Heart left ventricle (tissue), 13 donors: ENCODE results near the gene BSND.

Experiments
- CTCF ChIP-seq, 12 donors: fragments of 200-600 bp; sonication (generic) in 4 of 12; IDR thresholded peaks; one replicate each; pipeline versions ENCODE4 v1.5.0 to v1.8.0; 2018 to 2022; ENCODE audit warnings: antibody characterized with exemption in 12 of 12, mild to moderate bottlenecking in 5 of 12
- POLR2A ChIP-seq, 2 donors: fragments of 450-650 bp; IDR thresholded peaks; one replicate each; pipeline ENCODE4 v1.6.1; 2017; ENCODE audit warnings: antibody characterized with exemption in 2 of 2, mild to moderate bottlenecking in 2 of 2, moderate library complexity in 2 of 2
- donor health status: ischemic (EF 13 %, LVEDD 7.1; RV severe dilation, severe dysfunction).
- donor health status: DM: no; HTN: yes; CAD: no.
- donor health status: DM: no; HTN: no; CAD: no.
- donor health status: ischemic (EF 25% LVEDD 6.9; RV normal size, moderate dysfunction).
- donor health status: ischemic (EF 25% LVEDD 5.7; RV mildly dilated, moderate dysfunction).
- donor health status: ischemic (EF 35%, LVEDD 5.7; RV mildly dilated, moderate dysfunction).
- donor health status: nonischemic (EF 11% LVEDD 7.7; RV severe dilation, severe dysfunction).
- donor health status: DM: yes; HTN: yes; CAD: no.
- donor health status: PGD.
- donor health status: ischemic (EF 29% LVEDD 5.4; RV normal size, mild dysfunction).
- donor health status: nonischemic (EF 23%, LVEDD 6.1; RV moderate dilation, normal function).

GRCh38 chr1:54987919-54988705 is 10.6 kb upstream of the BSND start:
- no peak for TF ChIP-seq CTCF (IDR thresholded peaks at IDR 0.05)
- TF ChIP-seq POLR2A (IDR thresholded peaks at IDR 0.05): no peak
